ENCODE data around the gene IGSF9.
A peak's percentile ranks its signal among the peaks of the same experiment; 100 is the strongest.

IGSF9 gene

DNA sequence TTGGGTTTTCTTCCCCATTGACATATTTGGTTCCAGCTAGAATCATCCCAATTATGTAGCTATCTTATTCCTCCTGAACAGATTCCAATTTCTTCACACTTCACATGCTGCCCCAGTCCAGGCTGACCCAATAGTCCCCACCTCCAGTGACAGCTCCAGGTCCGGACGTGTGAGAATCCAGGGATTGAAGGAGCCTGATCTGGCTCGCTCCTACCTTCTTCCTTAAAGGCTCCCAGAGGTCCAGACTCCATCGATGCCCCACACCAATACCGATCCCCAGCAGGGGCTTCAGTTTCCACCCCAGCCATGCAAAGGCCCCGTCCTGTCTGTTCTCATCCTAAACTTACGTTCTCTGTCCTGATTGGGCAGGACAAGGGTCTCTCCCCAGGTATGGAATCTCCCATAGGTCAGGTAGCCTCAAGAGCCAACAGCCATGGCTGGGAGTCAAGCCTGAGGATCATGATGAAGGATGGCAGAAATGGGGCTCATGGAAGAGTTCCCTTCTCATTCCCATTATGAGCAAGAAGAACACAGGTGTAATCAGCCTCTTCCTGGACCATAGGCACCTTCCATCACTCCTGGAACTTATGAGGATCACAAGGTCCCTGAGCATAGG is 29.0 kb upstream of the IGSF9 start:
- no peak for DNase-seq (ENCODE audit: low spot score)

DNA sequence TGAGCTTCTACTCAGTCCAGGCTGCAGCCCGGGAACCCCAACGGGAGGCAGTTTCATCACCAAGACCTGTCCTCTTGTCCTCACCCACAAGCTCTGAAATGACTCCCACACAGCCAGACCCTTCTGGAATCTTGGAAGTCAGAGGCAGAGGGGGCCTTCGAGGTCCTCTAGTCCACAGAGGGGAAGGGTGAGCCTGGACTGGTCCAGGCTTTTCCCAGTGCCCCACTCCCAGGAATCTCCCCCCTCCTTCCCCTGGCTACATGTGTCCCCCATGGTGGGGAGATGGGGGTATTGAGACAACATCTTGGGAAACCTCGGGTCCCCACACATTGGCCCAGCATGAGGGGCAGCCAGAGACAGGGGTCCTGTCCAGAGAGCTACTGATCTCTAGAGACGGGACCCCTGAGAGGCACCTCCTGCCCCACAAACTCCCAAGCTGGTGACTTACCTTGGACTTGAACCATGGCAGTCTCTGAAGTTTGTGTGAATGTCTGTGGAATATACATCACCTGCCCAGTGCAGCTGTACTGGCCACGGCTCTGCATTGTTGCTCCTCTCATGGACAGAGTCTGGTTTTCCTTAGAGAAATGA is 28.0 kb upstream of the IGSF9 start:
- DNase-seq (ENCODE audit: low spot score) = no peak

DNA sequence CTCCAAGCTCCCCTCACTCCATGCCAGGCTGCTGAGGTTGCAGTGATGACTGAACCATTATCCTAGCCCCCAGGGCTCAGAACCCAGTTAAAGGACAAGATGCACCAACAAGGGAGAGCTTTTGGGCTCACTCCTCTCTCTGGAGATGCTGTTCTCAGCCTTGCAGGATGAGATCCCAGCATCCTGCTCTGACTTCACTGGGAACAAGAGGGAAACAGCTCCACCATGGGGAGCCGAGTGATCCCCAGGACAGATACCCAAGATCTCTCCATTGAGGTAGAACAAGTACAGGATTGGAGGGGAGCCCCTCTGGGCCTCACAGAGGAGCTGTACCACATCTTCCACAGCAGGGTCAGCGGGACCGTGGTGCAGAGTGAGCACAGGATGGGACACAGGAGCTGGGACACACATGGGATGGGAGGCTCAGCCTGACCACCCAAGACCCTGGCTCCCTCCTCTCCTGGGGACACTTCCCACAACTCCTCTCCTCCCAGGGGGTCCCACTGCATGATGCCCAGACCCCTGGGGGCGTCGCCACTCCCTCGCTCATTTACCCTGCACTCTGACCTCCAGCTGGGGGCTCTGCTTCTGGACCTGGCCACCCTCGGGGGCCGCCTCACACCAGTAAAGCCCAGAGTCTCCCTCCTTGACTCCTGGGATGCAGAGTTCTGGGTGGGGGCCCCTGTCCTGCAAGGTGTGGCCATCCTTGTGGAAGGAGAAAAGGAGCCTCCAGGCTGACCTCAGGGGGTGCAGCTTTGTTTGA is 27.2 kb upstream of the IGSF9 start:
- no peak for DNase-seq (ENCODE audit: low spot score)

DNA sequence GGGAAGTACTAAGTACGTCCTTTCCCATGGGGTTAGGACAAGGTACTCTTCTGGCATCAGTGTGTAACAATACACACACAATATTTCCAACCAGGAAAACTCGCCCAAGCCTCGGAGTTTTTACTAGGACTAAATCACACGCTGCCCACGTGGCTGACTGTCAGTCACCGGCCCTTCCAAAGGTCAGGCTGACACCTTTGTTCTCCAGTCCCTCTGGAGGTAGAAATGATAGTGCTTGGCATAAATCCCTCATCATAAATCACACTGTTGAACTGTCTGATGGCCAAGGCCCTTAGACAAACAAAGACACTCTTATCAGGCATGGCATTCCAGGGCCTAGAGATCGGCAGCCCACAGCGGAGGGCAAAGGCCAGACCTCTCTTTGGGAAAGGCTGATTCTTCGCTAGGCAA is 25.5 kb upstream of the IGSF9 start:
- peak; percentile 36 for DNase-seq (ENCODE audit: low spot score)

DNA sequence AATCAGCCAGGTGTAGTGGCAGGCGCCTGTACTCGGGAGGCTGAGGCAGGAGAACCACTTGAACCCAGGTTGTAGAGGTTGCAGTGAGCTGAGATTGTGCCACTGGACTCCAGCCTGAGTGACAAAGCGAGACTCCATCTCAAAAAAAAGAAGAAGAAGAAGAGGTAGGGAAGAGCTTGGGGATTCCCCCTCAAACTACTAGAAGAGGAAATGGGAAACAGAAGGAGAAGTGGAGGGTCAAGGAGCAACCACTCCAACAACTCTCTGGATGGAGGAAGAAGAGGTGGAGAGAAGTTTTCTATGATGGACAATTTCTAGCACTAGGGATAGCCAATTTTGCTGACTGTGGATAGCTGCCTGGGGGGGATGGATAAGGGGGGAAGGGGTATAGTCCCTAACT is 23.5 kb upstream of the IGSF9 start:
- no peak for DNase-seq (ENCODE audit: low spot score)

DNA sequence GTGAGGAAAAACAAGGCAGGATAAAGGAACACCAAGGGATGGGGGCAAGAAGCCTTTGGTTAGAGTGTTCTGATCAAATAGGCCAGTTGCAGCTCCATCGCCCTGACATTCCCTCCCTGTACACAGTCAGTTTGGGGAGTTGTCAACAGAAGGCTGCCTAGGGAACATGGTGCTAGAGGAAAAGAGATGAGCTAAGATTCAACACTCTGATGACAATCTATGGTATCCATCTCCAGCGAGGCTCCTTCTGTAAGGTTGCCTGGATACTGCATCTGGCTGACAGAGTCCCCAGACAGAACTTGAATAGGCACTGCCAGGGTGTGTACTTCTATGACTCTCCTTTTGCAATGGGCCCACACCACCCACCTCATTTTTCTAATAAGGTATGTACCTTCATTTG is 19.9 kb upstream of the IGSF9 start:
- no peak for DNase-seq (ENCODE audit: low spot score)

DNA sequence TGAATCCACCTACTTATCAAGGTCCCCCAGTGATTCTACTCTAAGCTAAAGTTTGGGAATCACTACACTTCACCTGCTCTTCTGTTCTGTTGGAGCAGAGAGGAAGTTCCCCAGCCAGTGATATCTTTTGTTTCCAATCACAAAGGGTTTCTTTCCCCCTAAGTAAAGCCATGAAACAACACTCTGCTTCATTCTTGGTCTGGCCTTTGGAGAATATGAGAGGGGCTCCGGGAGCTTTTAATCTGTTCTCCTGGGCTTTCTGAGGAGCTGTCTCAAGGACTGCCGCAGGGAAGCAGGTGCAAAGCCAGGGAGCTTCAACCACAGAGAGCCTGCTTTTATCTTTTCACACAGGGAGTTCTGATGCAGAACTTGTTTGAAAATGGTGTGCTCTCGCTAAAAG is 18.7 kb upstream of the IGSF9 start:
- no peak for DNase-seq (ENCODE audit: low spot score)

DNA sequence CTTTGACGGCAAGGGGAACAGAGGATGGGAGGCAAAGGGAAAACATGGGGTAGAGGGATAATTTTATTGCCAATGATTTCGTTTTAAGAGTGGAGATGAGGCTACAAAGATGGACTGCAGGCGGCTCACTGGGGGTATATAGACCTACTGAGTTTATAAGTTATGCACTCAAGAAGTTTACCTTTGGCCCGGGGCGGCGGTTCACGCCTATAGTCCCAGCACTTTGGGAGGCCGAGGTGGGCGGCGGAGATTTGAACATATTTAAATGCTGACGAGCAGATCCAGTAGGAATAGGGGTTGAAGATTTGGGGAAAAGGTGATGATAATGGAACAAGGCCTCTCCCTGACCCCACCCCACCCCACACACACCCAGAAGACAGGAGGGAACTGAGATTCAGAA is 16.8 kb upstream of the IGSF9 start:
- DNase-seq (ENCODE audit: low spot score) = no peak

DNA sequence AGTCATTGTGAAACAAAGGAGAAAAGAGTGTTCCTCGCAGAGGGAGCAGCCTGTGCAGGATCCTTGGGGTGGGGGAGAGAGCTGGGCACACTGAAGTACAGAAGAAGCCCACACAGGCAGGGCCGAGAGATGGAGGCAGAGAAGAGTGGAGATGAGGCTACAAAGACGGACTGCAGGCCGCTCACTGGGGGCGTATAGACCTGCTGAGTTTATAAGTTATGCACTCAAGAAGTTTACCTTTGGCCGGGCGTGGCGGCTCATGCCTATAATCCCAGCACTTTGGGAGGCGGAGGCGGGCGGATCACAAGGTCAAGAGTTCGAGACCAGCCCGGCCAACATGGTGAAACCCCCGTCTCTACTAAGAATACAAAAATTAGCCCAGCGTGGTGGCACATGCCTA is 16.2 kb upstream of the IGSF9 start:
- no peak for DNase-seq (ENCODE audit: low spot score)

DNA sequence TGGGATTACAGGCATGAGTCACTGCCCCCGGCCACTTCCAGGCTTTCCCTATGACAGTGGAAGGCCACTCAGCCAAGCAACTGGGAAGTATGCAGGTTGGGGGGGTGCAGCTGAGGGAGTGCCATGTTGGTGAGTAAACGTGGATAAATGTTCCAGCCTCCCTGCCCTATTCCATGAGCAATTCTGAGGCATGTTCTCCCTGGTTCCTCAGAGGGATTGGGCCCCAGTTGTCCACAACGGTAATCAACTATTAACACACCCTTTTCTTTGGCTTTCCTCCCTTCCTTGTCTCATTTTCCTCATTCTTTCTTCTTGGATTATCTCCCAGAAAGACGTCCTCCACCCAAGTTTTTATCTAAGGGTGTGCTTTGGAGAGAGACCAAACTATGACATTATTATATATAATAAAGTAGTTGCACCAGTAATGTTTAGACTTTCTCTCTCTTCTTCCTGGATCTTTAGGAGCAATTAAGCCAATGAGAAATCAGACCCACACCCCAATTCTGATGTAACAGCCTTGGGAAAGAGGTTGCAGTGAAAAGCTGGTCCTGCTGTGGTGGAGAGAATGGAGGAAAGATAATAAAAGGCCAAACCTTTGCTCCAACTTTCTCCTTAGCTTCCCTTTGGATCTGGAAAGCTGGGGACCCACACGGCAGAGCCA is 15.4 kb upstream of the IGSF9 start:
- DNase-seq (ENCODE audit: low spot score) = no peak

DNA sequence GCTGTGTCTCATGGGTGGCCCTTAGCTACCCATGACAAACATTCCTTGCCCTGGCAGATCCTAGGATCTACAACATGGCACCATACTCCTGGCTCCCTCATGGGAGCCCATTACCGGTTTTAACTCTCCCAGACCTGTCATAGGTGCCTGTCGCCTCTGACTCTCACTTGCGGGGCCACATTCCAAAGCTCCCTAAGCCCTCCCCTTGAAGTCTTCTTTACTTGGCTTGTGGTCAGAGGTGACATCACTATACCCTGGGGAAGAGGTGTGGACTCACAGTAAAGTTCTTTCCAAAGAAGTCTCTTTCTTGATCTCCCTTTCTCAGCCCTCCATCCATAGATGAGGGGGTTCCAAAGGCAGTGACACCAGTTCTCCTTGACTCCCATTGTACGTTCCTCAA is 14.0 kb upstream of the IGSF9 start:
- no peak for DNase-seq (ENCODE audit: low spot score)

DNA sequence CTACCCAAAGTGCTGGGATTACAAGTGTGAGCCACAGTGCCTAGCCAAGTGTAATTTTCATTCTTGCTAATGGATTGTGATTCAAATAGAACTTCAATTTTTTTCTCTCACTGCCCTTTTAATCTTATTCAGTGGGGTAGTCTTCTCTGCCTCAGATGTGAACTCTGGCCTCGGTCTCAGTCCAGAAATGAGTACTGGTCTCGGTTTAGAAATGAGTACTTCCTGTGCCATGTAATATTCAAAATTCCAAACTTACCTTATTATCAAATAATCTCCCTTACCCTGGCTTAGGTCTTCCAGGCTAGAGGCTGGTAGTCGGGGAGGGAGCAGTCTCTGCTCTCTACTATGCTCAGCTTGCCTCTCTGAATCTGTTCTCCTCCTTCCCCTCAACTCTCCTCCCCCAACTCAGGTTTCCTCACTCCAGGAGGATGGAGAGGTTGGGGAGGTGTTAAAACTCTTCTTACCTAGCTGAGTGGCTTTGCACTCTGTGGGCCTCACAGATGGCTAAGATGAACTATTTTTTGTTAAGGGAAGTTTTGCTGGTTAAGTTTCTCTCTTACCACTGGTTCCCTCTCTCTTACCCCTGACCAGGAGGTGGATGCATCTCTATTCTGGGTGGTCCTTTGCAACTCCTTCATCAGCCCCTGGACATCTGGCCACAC is 13.4 kb upstream of the IGSF9 start:
- no peak for DNase-seq (ENCODE audit: low spot score)

DNA sequence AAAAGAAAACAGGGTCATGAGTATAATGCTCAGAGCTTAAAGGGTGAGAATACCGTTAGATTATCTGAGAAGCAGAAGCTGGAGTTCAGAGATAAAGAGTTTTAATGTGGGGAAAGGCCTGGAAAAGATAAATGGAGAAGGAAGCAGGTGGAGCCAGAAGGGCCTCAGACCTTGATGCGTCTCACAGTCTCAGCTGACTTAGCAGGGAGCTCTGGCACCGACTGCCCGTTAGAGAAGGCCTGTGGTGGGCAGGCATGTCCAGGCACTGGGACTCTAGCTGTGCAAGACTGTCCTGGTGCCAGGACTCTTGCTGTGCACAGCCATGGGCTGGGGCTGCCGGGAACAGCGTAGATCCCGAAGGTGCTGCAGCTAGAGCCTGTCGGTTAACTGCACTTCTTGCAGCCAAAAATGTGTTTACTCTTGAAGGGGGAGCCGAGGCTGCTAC is 12.4 kb upstream of the IGSF9 start:
- DNase-seq (ENCODE audit: low spot score) = no peak

DNA sequence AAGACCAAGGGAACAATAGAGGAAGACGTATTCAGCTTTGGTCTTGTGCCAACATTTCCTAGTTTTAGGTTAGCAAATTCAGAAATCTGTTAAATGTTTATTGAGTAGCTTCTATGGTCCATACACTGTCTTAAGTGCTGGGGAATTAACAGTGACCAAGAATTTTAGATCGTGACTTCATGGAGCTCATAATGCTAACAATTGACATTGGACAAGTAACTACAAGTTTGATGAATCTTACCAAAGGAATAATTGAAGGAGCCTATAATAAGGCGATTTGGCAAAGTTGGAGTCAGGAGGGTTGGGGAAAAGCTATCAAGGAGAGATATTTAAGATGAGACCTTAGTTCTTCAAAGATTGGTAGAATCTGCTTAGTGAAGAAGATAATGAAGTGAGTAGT is 10.0 kb upstream of the IGSF9 start:
- DNase-seq (ENCODE audit: low spot score) = no peak

DNA sequence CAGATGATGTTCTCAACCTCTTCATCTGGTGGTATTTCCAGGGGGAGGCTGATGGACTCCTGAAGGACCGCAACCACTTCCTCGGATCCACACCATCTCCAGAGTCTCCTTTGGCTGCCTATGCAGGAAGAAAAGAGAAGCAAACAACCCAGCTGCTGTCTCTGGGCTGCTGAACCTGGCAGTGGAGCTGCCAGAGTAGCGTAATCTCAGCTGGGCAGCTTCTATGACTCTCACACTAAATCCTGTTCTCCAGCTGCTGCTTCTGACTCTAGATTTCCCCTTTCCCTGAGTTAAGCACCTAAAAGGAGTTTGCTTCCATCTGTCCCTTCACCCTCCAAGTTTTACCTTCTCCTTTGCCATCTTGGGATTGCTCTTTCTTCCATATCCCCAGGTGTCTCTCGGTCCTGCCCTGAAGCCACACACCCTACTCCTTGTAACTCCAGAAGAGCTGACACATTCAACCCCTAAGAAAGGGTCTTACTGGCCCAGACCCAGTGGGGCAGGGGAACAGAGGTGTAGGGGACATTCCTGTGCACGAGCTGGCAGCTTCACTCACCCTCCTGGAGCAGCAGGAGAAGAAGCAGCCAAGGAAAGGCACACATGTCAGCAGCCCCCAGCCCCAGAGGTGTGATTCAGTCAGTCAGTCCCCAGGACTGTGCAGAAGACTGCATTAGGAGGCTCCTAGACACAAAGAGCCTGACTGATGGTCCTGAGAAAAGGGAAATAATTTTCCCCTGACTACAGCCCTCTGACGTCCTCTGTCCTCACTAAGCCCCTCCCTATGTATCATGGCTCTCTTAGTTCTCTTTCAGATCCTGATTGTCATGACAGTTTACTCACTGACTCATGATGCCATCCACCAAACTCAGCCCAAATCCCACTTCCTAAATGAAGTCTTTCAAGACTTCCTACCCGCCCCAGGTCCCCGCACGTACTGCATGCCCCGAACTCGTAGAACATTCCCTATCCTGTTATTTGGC is 8.4 kb upstream of the IGSF9 start, which contains the start of gene SLAMF9:
Gene SLAMF9, minus strand, starts transcription at position 702 of the 980 bp plus-strand sequence. Its CDS starts 100 bp downstream, at position 602.
- no peak for DNase-seq (ENCODE audit: low spot score)

DNA sequence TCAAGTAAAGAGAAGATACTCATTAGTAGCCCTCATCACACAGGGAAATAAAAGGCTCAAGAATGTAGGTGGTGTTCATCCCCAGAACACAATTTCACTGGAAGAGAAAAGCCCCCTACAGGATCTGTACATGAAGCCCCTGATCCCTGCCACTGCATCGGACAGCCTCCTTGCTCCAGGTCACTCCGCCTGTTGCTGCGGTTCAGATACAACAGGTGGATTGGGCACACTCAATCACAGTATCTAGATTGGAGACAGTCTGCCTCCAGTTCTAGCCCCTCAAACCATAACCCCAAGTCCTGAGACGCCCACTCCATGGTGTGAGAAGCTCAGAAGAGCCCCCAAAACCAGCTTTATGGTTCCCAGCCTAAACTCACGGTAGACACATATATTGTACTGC is 7.5 kb upstream of the IGSF9 start:
- DNase-seq (ENCODE audit: low spot score) = no peak

DNA sequence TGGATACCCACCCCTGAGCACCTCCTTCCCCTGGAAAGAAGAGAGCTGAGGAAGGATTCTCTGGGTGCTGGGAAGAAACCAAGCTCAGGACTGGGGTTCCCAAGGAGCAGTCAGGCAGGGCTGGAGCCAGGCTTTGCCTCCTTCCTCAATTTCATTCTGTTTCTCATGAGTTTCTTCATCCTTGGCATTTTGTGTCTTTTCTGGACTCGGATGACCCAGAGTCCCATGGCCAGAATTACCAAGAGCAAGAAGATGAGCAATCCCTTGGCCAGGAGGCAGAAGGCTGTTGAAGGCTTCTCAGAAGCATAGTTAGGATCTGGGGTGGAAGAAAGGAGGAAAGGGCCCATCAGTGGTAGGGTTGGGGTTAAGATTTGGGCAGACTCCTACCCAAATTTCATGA is 6.1 kb upstream of the IGSF9 start:
- DNase-seq (ENCODE audit: low spot score) = no peak

DNA sequence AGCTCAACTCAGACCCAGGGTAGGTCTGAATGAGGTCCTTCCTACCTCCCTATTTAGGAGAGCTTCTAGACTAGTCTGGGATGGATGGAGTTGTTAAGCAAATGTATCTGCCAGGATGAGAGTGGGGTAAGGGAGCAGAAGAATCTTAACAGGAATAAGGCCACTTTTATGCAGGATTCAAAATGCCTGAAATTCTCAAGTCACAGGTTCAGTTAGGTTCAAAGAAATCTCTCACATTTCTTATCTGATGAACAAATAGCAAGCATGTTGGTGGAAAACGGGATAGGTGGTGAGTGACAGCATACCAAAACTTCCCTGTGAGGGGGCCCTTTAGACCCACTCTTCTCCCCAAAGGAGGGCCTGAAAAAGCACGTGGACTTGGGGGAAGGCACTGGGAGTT is 5.6 kb upstream of the IGSF9 start:
- no peak for DNase-seq (ENCODE audit: low spot score)

DNA sequence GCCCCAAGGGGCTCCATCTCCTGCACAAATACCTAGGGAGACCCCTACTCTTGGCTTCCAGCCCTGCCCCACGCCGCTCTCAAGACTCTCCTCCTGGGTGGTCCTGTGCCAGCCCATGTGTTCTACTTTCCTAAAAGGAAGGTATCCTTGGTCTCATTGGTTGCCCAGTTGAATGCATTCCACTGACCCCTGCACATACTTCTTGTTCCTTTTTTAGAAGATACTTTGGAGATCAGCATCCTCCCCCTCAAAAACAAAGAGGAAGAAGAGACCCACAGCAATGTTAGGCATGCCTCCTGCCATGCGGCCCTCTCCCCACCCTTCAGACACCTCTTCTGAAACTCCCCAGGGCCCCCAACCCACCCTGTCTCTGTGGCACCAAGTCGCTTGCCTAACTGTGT is 4.6 kb upstream of the IGSF9 start:
- DNase-seq (ENCODE audit: low spot score) = no peak

DNA sequence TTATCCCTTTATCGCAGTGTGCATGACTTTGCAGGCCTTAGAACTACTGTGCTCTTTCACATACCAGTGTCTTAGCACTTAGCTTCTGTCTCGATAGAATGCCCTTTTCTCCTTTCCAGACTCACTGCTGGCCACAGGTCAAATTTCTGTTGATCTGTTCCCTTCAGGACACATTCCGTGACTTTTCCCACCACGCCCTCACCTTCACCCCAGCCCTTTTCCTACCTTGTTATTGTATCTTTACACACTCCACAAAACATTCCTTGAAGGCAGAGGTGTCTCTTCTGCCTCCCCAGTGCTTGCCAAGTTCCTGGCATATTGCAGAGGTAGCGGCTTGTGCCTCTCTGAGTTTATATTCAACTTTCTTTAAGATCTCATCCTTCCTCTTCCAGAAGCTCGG is 3.7 kb upstream of the IGSF9 start:
- no peak for DNase-seq (ENCODE audit: low spot score)

DNA sequence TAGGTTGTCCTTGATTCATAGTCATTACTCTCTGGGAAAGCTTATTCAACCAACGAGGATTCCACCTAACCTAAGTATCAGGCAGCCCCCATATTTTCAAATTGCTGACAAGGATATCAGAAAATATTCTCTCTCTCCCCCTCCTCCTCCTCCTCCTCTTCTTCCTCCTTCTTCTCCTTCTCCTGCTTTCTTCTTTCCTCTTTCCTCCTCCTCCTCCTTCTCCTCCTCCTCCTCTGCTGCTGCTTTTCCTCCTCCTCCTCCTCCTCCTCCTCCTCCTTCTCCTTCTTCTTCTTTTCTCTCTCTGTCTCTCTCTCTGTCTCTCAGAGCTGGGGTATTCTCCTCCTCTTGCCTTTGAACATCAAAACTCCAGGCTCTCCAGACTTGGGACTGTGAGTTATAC is 2.5 kb upstream of the IGSF9 start:
- DNase-seq (ENCODE audit: low spot score) = no peak
